ENCODE data around the gene CHST8.
"Not testable (repeated sequence)": the region's sequence is repeated elsewhere in the genome, so short reads cannot be mapped to it uniquely, and the experiment has no call there.

The CHST8 gene

DNA sequence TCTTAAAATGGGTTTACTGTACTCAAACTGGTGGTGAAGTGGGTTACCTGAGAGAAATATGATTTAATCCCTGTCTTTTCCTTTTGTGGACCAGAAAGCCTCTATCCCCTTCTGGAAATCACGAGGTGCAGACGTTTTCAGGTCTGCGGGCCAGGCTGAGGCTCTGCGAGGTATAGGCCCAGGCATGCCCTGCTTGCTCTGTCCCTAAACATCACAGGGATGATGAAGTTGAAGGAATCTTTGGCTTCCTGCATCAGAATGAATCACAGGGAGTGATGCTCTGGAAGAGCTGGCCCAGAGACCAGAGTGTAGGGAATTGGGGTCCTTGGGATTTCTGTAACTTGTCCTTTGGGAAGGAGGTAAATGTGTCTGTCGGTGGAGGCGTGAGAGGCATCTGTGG lies 18.4 kb upstream of the CHST8 start:
- TF ChIP-seq, protein P1, sequence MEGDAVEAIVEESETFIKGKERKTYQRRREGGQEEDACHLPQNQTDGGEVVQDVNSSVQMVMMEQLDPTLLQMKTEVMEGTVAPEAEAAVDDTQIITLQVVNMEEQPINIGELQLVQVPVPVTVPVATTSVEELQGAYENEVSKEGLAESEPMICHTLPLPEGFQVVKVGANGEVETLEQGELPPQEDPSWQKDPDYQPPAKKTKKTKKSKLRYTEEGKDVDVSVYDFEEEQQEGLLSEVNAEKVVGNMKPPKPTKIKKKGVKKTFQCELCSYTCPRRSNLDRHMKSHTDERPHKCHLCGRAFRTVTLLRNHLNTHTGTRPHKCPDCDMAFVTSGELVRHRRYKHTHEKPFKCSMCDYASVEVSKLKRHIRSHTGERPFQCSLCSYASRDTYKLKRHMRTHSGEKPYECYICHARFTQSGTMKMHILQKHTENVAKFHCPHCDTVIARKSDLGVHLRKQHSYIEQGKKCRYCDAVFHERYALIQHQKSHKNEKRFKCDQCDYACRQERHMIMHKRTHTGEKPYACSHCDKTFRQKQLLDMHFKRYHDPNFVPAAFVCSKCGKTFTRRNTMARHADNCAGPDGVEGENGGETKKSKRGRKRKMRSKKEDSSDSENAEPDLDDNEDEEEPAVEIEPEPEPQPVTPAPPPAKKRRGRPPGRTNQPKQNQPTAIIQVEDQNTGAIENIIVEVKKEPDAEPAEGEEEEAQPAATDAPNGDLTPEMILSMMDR (conservative IDR thresholded peaks at IDR 0.05; ENCODE audit: low read length) = no peak
- DNase-seq (ENCODE audit: low read depth) = no peak

GRCh38 chr19:33604651-33605050 lies 17.1 kb upstream of the CHST8 start:
- no peak for DNase-seq (ENCODE audit: low read depth)

More for the DNA sequence above, 18.4 kb upstream of the CHST8 start:
- H3K4me3 ChIP-seq (ENCODE audit: low read length) = no peak overlapping the region

DNA sequence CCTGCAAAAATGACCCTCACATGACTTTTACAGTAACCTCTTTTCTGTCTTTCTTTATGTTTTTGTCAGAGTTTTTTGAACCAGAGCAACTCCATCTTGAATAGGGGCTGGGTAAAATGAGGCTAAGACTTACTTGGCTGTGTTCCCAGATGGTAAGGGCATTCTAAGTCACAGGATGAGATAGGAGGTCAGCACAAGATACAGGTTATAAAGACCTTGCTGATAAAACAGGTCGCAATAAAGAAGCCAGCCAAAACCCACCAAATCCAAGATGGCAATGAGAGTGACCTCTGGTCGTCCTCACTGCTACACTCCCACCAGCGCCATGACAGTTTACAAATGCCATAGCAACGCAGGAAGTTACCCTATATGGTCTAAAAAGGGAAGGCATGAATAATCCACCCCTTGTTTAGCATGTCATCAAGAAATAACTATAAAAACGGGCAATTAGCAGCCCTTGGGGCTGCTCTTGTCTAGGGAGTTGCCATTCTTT lies 15.9 kb upstream of the CHST8 start:
- not testable (repeated sequence) for DNase-seq (ENCODE audit: low read depth); H3K4me3 ChIP-seq (ENCODE audit: low read length)

More at GRCh38 chr19:33604651-33605050, 17.1 kb upstream of the CHST8 start:
- no peak overlapping the region for H3K4me3 ChIP-seq (ENCODE audit: low read length)
- TF ChIP-seq, protein P1 (conservative IDR thresholded peaks at IDR 0.05; ENCODE audit: low read length) = no peak

GRCh38 chr19:33606556-33606955 lies 15.2 kb upstream of the CHST8 start:
- no peak for DNase-seq (ENCODE audit: low read depth)
- TF ChIP-seq, protein P1 (conservative IDR thresholded peaks at IDR 0.05; ENCODE audit: low read length) = no peak
- no peak overlapping the region for H3K4me3 ChIP-seq (ENCODE audit: low read length)

DNA sequence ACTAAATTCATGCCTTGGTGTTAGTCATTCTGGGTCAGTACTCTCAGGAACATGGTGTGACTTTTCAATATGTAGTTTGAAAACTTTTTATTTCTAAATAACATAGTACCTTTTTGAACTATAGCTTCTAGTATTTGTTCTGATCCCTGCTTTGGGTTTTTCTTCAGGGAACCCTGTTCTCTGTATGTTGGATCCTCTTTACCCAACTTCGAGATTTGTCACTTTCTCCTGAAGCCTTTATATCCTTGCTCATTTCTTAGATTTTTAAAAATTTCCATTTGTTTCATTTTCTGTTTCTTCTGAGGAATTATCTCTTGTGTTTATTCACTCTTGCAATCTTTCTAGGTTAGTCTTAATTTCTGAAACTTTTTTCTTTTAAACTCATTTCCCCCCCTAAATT lies 12.4 kb upstream of the CHST8 start:
- H3K4me3 ChIP-seq (ENCODE audit: low read length) = no peak overlapping the region
- no peak for DNase-seq (ENCODE audit: low read depth)
- TF ChIP-seq, protein P1 (conservative IDR thresholded peaks at IDR 0.05; ENCODE audit: low read length) = no peak

GRCh38 chr19:33610588-33610987 lies 11.2 kb upstream of the CHST8 start:
- TF ChIP-seq, protein P1 (conservative IDR thresholded peaks at IDR 0.05; ENCODE audit: low read length) = no peak
- no peak for DNase-seq (ENCODE audit: low read depth)
- H3K4me3 ChIP-seq (ENCODE audit: low read length) = no peak overlapping the region

DNA sequence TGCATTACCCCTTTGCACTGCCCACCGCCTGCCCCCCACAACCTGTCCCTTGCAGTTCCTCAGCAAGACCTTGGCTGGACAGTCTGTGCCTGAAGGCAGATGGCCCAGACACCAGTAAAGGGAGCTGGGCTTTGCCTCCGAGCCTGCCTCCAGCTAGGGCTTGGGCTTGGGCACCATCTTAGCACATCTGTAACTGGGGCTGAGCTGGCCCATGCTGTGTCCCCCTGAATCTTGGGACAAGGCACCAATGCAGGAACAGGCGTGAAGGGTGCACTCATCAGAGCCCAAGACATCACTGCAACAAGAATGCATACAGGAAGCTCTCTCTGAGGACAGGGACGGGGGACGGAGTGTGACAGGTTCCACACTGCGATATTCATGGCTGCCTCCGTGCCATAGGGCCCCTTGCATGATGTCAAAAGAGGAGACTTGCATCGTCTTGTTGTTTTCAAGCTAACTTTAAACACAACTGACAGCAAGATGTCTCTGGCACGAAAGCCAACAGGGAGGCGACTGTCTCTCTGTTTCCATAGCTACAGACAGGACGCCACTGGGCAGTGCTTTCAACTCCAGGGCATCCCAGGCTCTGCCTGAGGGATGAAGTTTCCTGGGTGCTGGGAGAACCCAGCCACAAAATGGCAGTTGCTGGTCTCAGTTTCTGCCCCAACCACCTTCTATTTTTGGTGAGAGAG lies 8.7 kb upstream of the CHST8 start:
- DNase-seq (ENCODE audit: low read depth) = no peak
- TF ChIP-seq, protein P1 (conservative IDR thresholded peaks at IDR 0.05; ENCODE audit: low read length) = no peak
- no peak overlapping the region for H3K4me3 ChIP-seq (ENCODE audit: low read length)
